RKO (cell line): ENCODE data around the gene HID1.

ENCODE experiments used
- DNase-seq: peaks from one replicate; pipeline ENCODE4 v3.0.0-alpha.2; 2016; ENCODE audit warnings: low spot score

The HID1 gene

GRCh38 chr17:75001915-75002843 lies 29.6 kb upstream of the HID1 start:
- DNase-seq = no peak

GRCh38 chr17:74999523-74999922 lies 27.0 kb upstream of the HID1 start:
- no peak for DNase-seq

GRCh38 chr17:74998783-74999182 lies 26.2 kb upstream of the HID1 start:
- no peak for DNase-seq

GRCh38 chr17:74995847-74996246 lies 23.3 kb upstream of the HID1 start:
- DNase-seq = no peak

- DNase-seq = no peak
Observed at GRCh38 chr17:74994440-74994839, 21.9 kb upstream of the HID1 start.

- DNase-seq = no peak
Observed at GRCh38 chr17:74992223-74992622, 19.7 kb upstream of the HID1 start.

GRCh38 chr17:74990581-74991105 lies 18.1 kb upstream of the HID1 start:
- DNase-seq = no peak

GRCh38 chr17:74987909-74988711 lies 15.6 kb upstream of the HID1 start:
- DNase-seq = peak; percentile 75

GRCh38 chr17:74987418-74987908 lies 14.9 kb upstream of the HID1 start, which contains the start of gene CDR2L:
Gene CDR2L (plus strand): TSS chr17:74987632. CDS start chr17:74988044, 412 bp downstream.
- DNase-seq = peak; percentile 95

- DNase-seq = no peak
Observed at GRCh38 chr17:74986206-74986576, 13.6 kb upstream of the HID1 start.

- DNase-seq = peak; percentile 46
Observed at GRCh38 chr17:74982663-74983313, 10.2 kb upstream of the HID1 start.

- peak; percentile 86 for DNase-seq
Observed at GRCh38 chr17:74981979-74982662, 9.6 kb upstream of the HID1 start.

GRCh38 chr17:74981318-74981978 lies 8.9 kb upstream of the HID1 start:
- DNase-seq = no peak

GRCh38 chr17:74979408-74980146 lies 7.0 kb upstream of the HID1 start:
- no peak for DNase-seq

- DNase-seq = no peak
Observed at GRCh38 chr17:74978240-74978639, 5.7 kb upstream of the HID1 start.

GRCh38 chr17:74977802-74978201 lies 5.2 kb upstream of the HID1 start:
- DNase-seq = no peak

GRCh38 chr17:74975943-74976342 lies 3.4 kb upstream of the HID1 start:
- no peak for DNase-seq

GRCh38 chr17:74972973-74973328 lies 392 bp upstream of the HID1 start:
- no peak for DNase-seq

GRCh38 chr17:74971842-74972106 lies 785 bp downstream of the HID1 start:
- no peak for DNase-seq

GRCh38 chr17:74971069-74971841 lies 1.3 kb downstream of the HID1 start:
- DNase-seq = no peak
